Stimulated activated CD4-positive, alpha-beta T cell treated with anti-CD3 and anti-CD28 coated beads, Interleukin-12 subunit alpha, Interleukin-12 subunit beta, amount 100 ng/mL, for 48 hours (primary cell): ENCODE results near the gene NALCN.

Source experiments
- DNase-seq, 3 donors: peaks; one replicate each; pipeline ENCODE4 v3.0.0-alpha.2; 2020; ENCODE audit warnings: low read depth in 2 of 3, low spot score in 1 of 3

The NALCN gene

DNA sequence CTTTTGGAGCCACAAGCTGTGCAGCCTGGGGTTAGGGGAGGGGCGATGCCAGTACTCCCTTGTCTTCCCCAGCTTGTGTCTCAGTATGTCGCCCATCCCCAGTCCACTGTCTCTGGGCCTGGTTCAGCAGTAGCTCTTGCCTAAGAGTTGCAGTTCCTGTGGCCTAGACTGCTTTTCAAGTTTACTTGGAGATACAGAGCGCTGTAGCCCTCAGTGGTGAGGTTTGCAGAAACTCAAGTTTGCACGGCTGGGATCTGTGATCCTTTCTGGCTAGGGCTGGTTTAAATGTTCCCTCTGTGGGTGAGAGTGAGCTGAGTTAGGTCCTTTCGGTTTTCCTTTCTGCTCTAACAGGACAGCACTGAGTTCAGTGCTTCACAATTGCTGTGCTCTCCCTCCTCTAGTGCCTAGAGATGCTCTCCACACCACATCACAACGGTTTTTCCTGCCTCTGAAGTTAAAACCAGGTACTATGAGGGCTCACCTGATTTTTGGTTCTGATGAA is 381.1 kb downstream of the NALCN start:
- DNase-seq, result no peak

DNA sequence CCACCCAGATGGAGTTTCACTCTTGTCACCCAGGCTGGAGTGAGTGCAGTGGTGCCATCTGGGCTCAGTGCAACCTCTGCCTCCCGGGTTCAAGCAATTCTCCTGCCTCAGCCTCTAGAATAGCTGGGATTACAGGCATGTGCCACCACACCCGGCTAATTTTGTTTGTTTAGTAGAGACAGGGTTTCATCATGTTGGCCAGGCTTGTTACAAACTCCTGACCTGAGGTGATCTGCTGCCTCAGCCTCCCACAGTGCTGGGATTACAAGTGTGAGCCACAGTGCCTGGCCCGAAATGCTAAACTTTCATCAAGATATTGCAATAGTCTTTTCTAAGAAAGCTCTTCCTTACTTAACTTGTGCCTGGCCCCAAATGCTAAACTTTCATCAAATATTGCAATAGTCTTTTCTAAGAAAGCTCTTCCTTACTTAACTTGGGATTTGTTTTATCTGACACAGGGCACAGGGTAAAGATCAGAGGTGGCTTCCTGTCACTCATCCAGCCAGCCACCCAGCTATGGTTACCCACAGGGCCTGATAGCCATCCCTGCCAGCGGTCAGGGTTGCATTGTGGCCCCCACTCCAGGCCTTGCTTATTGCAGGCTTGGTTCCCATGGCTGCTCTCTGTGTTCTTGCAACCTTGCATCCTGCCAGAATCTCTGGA is 389.4 kb downstream of the NALCN start:
- DNase-seq, result no peak

DNA sequence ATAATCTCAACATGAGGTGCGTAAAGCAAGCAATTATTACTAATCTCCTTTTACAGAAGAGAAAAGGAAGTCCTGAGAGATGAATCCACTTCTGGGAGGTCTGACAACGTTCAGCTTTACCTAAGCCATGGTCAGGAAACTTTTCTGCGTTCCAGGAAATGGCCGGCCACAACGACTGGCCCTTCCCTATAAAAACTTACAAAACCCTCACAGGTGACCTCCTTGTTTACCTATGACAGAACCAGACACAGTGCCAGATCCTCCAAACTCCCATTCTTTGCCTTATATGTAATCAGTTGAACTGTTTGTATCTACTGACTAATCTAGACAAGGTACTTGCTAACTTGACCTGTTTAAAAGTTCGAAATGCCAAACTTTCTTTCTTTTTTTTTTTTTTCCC is 390.0 kb downstream of the NALCN start:
- no peak for DNase-seq

DNA sequence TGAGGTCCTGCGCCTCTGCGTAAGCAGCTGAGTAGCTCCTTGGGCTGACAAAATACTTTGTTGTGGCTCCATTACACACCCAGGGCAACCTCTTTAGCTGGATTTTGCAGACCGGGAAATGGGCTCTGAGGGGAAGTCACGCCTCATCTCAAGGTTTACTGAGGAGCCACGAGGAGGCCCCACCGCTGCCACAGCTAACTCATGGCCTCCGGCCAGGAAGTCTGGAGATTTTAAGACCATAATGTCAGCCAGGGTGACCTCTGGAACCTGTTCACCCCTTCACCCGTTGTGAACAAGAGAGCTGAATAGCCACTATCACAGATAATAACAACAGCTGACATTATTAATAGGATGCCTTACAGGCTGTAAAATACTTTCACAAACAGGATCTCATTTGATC is 390.4 kb downstream of the NALCN start:
- no peak for DNase-seq

DNA sequence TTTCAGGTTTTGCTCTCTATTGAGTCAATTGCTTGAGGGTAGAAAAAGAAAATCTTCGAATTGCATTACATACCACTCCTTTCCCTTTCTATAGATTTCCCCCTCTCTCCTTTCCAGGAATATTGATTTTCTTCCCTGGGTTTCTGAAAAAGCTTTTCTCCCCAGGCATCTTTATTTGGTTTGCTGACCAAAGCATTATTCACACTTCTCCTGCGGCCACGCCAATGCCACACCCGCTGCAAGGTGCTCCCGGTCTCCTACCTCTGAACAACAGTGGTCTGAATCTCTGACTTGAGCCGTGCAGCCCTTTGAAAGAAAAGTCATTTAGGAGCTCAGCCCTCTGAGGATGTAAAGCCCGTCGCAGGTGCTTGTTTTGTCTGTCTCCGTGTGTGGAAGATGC is 390.8 kb downstream of the NALCN start:
- DNase-seq, result no peak

DNA sequence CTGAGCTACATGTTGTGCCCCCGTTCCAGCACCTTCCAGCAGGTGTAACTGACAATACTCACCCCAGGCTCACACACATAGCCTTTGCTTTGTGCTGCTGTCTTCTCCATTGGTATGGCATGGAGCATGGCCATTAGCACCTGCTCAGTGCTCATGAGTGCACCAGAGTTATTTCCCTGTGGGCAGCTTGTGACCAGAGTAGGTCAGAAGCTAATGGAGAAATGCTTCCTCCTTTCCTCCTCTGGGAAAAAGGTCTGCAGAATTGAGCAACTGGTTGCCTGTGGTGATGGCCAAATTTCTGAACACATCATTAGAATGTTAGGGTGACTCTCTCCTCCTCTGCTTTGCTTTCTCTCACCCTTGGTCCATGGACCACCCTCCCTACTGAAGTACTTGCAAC is 397.2 kb downstream of the NALCN start:
- DNase-seq, result no peak

DNA sequence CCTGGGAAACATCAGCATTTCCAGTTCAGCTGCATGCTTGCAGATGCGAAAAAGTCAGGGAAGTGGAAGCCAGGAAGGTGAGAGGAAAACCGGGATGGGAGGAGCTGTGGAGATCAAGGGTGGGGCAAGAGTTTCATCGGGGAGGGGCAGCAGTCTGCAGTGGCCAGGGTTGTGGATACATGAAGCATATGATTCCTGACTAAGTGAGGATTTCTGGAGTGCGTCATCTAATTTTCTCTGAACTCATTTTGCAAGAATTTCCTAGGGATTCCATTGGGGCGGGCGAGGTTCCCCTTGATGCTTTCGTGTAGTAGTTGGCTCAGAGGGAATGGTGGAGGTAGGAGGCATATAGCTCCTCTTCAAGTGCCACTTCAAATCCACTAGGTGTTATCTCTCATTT is 397.6 kb downstream of the NALCN start:
- no peak for DNase-seq

DNA sequence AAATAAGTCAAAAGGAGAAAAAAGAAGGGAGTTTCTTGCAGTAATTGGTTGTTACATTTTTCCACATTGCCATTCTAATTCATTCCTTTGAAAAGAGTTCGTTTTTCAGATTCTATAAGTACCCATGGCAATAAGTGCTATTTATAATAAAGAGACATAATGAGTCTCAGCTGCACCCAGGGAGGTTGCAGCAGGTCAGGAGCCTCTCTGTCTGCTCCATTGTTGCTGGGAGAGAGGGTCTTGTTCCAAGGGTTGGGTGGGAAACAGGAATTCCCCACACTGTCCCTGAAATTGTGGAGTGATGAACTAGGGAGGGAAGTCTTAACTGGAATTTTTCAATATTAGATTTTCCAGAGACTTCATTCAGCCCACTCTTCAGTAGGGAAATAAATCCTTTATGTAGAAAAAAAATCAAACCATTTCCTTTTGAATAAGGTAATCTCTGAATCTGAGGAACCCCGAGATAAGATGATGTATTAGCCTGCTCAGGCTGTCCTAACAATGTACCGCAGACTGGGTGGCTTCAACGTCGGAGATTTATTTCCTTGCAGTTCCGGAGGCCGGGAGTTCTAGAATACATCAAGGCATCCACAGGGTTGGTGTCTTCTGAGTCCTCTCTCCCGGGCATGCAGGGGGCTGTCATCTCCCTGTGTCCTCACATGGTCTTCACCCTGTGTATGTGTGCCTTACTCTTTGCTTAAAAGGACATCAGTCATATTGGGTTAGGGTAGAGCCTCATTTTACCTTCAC is 399.0 kb downstream of the NALCN start:
- DNase-seq, result no peak

DNA sequence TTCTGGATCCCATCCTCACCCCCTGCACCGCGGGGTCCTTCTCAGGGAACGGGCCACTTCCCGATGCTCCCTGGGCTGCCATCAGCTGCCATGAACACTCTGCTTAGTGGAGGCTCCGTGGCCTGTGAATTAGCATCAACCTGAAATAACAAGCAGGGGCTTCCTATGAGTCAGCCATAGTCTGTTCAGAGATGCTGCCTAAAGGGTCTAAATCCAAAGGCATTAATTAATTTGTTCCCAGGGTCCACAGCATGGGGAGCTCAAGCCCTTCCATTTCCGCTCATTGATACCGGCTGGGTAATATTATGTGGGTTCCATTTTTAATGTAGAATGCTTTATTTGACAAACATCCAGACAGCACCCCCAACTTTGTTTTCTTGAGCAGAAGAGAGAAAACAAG is 399.8 kb downstream of the NALCN start:
- DNase-seq, result no peak

DNA sequence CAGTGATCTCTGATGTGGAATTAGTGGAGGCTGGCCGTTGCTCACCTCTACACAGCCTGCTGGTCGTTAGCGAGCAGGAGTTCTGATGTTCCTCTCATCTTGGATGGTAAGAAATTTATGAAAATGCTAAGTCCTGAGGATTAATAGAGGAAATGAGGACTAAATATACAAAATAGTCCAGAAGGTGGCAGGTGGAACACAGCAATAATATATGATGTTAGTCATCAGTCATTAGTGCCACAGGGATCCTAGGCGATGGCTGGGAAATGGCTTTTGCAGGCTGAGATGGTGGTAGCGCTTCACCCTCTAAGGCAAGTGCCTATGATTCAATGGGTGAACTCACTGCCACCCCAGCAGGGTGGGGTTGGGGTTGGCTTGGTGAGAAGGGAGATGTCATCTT is 403.1 kb downstream of the NALCN start:
- no peak for DNase-seq

DNA sequence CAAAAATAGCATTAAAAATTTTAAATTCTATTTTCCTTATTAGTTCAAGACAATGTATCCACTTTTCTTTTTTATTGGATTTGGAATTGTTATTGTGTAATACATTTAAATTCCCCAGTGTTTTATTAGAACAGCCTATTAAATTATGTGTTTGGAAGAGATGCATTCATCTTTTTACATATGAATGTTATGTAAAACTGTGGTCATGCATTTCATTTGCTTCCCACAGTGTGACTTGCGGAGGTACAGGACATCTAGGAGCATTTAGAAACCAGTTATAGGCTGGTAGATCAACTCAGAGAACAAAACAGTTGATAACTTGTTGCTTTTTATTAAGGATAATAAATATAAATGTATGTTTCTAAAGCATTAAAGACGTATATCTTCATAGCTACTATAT is 406.2 kb downstream of the NALCN start:
- DNase-seq, result no peak

DNA sequence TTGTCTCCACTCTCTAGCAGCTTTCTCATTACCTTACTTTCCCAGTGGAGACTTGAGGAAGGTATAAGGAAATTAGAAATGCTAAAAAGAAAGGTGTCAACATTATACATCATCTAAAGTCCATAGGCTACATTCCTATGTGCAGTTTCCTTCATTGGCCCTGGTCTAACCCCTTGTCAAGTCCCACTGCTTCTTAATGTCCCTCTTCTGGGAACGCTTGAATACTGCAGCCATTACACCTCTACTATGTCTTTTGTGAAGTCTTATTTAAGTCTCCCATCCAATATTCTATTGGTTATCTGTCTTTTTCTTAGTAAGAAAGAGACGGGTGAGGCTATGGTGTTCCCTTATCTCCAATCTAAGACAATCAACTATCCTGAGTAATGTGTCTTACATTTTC is 409.1 kb downstream of the NALCN start:
- DNase-seq, result no peak
